ENCODE measurements around the gene EIF4EBP2.

DNA sequence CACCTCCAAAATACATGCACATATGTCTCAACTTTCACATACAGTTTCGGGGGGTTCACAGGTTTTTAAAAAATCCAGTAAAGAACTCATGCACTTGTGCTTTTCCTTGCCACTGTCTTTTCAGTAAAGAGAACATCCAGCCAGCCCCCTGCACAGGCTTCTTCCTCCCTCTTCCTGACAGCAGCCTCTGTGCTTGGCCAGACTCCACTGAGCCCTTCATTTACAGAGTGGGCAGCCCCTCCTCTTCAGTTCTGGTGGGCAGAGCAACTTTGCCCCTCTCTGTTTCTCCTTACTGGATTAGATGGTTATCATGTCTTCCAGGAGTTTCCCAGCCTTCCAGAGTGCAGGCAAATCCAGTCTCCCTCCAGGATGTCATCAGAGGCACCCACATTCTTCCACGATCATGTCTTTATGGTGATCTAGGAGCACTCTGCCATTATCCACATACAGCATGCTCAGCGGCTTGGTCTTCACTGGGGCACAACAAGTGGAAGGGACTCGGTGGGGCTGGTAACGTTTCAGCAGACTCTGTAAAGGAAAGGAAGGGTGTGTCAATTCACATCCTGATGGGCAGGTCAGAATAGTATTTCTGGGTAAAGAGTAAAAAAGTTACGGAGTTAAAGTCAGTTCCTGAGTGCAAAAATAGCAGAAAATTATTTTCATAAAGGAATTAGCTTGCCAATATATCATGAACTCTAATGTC, 28.8 kb downstream of the EIF4EBP2 start:
- TF ChIP-seq, protein P1, sequence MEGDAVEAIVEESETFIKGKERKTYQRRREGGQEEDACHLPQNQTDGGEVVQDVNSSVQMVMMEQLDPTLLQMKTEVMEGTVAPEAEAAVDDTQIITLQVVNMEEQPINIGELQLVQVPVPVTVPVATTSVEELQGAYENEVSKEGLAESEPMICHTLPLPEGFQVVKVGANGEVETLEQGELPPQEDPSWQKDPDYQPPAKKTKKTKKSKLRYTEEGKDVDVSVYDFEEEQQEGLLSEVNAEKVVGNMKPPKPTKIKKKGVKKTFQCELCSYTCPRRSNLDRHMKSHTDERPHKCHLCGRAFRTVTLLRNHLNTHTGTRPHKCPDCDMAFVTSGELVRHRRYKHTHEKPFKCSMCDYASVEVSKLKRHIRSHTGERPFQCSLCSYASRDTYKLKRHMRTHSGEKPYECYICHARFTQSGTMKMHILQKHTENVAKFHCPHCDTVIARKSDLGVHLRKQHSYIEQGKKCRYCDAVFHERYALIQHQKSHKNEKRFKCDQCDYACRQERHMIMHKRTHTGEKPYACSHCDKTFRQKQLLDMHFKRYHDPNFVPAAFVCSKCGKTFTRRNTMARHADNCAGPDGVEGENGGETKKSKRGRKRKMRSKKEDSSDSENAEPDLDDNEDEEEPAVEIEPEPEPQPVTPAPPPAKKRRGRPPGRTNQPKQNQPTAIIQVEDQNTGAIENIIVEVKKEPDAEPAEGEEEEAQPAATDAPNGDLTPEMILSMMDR (IDR thresholded peaks at IDR 0.05) = no peak
- no peak for TF ChIP-seq POLR2A (IDR thresholded peaks at IDR 0.05)
